WTC11 (cell line): ENCODE results near the gene SGO2. TPM values are rescaled to one million over a fixed set of nuclear protein-coding genes. Genes with fewer than 3 reads are reported as not detected.

Experiments used
- ATAC-seq: fragments of 200-7000 bp; cut with Tn5 transposase; 2 replicates; pipeline ENCODE4 v1.10.0; 2021; ENCODE audit warnings: mild to moderate bottlenecking, moderate library complexity
- CTCF ChIA-PET: fragments of 300-600 bp; sonication (Branson Sonifier 250); formaldehyde crosslinking; loops from one replicate; lab custom pipeline; 2021; ENCODE audit warnings: antibody characterized with exemption; lab: Charles Lee
- POLR2A ChIA-PET: fragments of 350-600 bp; sonication (Branson Sonifier 250); formaldehyde crosslinking; loops from one replicate; lab custom pipeline; 2021; ENCODE audit warnings: antibody characterized with exemption; lab: Charles Lee
- DNase-seq: peaks from one replicate; pipeline ENCODE4 v3.0.0; 2021; ENCODE audit warnings: low spot score
- H3K27ac Mint-ChIP-seq: 2 replicates; pipeline ENCODE4 v1.8.0; 2021; ENCODE audit warnings: mixed read lengths
- H3K27me3 Mint-ChIP-seq: 2 replicates; pipeline ENCODE4 v1.8.0; 2021; ENCODE audit warnings: low read depth, mild to moderate bottlenecking, moderate library complexity, mixed read lengths
- H3K36me3 Mint-ChIP-seq: 2 replicates; pipeline ENCODE4 v1.8.0; 2021; ENCODE audit warnings: mixed read lengths
- H3K4me1 Mint-ChIP-seq: 2 replicates; pipeline ENCODE4 v1.8.0; 2022; ENCODE audit warnings: mixed read lengths
- H3K4me3 Mint-ChIP-seq: 2 replicates; pipeline ENCODE4 v1.8.0; 2021; ENCODE audit warnings: mild to moderate bottlenecking, moderate library complexity, mixed read lengths
- H3K9me3 Mint-ChIP-seq: 2 replicates; pipeline ENCODE4 v1.8.0; 2021; ENCODE audit warnings: mixed read lengths
- AR ChIP-seq: fragments of 250-450 bp; sonication (Bioruptor Pico); IDR thresholded peaks from 2 replicates; pipeline ENCODE4 v1.9.0; 2021; ENCODE audit warnings: mild to moderate bottlenecking
- ATF3 ChIP-seq: sonication (generic); formaldehyde crosslinking; conservative IDR thresholded peaks from 2 replicates; pipeline ENCODE4 v1.8.1; 2022; ENCODE audit warnings: mild to moderate bottlenecking, missing genetic modification reagents
- ERG ChIP-seq: fragments of 250-450 bp; sonication (Bioruptor Pico); IDR thresholded peaks from 2 replicates; pipeline ENCODE4 v1.8.0; 2021; ENCODE audit warnings: mild to moderate bottlenecking
- HMGA2 ChIP-seq: fragments of 250-450 bp; sonication (Bioruptor Pico); IDR thresholded peaks from 2 replicates; pipeline ENCODE4 v1.4.0; 2021; ENCODE audit warnings: mild to moderate bottlenecking, moderate library complexity
- KAT7 ChIP-seq: sonication (generic); formaldehyde crosslinking; IDR thresholded peaks from 2 replicates; pipeline ENCODE4 v1.8.1; 2023; ENCODE audit warnings: missing genetic modification reagents, mild to moderate bottlenecking, borderline replicate concordance
- MAX ChIP-seq: sonication (generic); formaldehyde crosslinking; IDR thresholded peaks from 2 replicates; pipeline ENCODE4 v1.8.0; 2022; ENCODE audit warnings: mild to moderate bottlenecking, missing genetic modification reagents
- TCF7 ChIP-seq: sonication (generic); formaldehyde crosslinking; IDR thresholded peaks from 2 replicates; pipeline ENCODE4 v1.8.0; 2022; ENCODE audit warnings: mild to moderate bottlenecking, low read depth, missing genetic modification reagents, moderate library complexity
- TP53 ChIP-seq: sonication (generic); formaldehyde crosslinking; IDR thresholded peaks from 2 replicates; pipeline ENCODE4 v1.8.1; 2023; ENCODE audit warnings: mild to moderate bottlenecking, missing genetic modification reagents
- ZBTB43 ChIP-seq: sonication (generic); formaldehyde crosslinking; IDR thresholded peaks from 2 replicates; pipeline ENCODE4 v1.8.1; 2023; ENCODE audit warnings: mild to moderate bottlenecking, missing genetic modification reagents
- ZSCAN18 ChIP-seq: fragments of 250-450 bp; sonication (Bioruptor Pico); IDR thresholded peaks from 2 replicates; pipeline ENCODE4 v2.1.2; 2022; ENCODE audit warnings: mild to moderate bottlenecking, moderate library complexity
- total RNA-seq: library from RNA; stranded (reverse); gene quantifications from 3 replicates; pipeline ENCODE4 v1.2.3, GENCODE V29; 2021
- TF ChIP-seq, protein P1 (sequence below): sonication (generic); formaldehyde crosslinking; IDR thresholded peaks from 2 replicates; pipeline ENCODE4 v1.8.0; 2022; ENCODE audit warnings: mild to moderate bottlenecking, missing genetic modification reagents
- TF ChIP-seq, protein P2 (sequence below): sonication (generic); formaldehyde crosslinking; IDR thresholded peaks from 2 replicates; pipeline ENCODE4 v1.8.1; 2023; ENCODE audit warnings: mild to moderate bottlenecking, missing genetic modification reagents, borderline replicate concordance
- TF ChIP-seq, protein P3 (sequence below): sonication (generic); formaldehyde crosslinking; IDR thresholded peaks from 2 replicates; pipeline ENCODE4 v1.8.0; 2022; ENCODE audit warnings: missing genetic modification reagents
- TF ChIP-seq, protein P4 (sequence below): fragments of 250-450 bp; sonication (Bioruptor Pico); conservative IDR thresholded peaks from 2 replicates; pipeline ENCODE4 v1.9.0; 2021; ENCODE audit warnings: mild to moderate bottlenecking

SGO2 gene
- total RNA-seq, 1 experiment from 2014 or later: 34.1 TPM

DNA sequence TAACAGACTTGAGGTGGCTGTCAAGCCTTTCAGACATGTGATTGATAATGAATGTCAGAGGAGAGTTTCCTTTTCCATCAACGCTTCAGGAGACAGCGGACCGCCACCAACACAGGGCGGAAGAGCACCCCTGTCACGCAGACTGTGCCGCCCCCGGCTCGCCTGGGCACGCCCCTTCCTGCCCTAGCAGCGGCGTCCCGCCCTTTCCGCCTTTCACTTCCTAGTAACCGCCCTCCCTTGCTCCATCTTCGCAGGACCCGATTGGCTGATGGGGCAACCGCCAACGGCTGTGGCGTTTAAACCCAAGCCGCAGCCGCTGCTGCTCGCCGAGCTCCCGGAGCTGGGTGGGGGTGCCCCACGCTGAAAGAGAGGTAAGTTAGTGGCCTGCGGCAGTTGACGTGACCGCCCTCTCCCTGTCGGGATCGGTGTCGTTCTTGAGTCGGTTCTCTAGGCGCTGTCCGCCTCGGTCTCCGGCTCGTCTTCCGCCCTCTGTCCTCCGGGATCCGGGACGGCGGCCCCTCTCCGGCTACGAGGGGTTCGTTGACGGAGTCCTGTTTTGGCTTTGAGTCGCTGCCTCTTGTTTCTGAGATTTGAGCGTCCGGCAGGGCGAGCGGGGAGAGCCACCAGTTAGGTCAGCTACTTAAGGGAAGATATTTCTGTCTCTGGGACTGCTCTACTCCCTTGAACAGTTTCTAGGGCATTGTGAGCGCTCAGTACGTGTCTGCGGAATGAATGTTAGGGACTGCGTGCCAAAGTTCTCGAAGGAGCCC, at the start of gene SGO2 (continued):
- TF ChIP-seq, protein P1, sequence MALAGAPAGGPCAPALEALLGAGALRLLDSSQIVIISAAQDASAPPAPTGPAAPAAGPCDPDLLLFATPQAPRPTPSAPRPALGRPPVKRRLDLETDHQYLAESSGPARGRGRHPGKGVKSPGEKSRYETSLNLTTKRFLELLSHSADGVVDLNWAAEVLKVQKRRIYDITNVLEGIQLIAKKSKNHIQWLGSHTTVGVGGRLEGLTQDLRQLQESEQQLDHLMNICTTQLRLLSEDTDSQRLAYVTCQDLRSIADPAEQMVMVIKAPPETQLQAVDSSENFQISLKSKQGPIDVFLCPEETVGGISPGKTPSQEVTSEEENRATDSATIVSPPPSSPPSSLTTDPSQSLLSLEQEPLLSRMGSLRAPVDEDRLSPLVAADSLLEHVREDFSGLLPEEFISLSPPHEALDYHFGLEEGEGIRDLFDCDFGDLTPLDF: peak; percentile 67; the same call in 1 of the 2 replicates
- peak; percentile 34; the same call in 1 of the 2 replicates for TF ChIP-seq ZBTB43 (CRISPR knock-in tag)
- TF ChIP-seq, protein P2, sequence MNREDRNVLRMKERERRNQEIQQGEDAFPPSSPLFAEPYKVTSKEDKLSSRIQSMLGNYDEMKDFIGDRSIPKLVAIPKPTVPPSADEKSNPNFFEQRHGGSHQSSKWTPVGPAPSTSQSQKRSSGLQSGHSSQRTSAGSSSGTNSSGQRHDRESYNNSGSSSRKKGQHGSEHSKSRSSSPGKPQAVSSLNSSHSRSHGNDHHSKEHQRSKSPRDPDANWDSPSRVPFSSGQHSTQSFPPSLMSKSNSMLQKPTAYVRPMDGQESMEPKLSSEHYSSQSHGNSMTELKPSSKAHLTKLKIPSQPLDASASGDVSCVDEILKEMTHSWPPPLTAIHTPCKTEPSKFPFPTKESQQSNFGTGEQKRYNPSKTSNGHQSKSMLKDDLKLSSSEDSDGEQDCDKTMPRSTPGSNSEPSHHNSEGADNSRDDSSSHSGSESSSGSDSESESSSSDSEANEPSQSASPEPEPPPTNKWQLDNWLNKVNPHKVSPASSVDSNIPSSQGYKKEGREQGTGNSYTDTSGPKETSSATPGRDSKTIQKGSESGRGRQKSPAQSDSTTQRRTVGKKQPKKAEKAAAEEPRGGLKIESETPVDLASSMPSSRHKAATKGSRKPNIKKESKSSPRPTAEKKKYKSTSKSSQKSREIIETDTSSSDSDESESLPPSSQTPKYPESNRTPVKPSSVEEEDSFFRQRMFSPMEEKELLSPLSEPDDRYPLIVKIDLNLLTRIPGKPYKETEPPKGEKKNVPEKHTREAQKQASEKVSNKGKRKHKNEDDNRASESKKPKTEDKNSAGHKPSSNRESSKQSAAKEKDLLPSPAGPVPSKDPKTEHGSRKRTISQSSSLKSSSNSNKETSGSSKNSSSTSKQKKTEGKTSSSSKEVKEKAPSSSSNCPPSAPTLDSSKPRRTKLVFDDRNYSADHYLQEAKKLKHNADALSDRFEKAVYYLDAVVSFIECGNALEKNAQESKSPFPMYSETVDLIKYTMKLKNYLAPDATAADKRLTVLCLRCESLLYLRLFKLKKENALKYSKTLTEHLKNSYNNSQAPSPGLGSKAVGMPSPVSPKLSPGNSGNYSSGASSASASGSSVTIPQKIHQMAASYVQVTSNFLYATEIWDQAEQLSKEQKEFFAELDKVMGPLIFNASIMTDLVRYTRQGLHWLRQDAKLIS (CRISPR knock-in tag): no peak
- no peak for TF ChIP-seq AR (CRISPR knock-in tag)
- no peak for TF ChIP-seq ZSCAN18
- peak; percentile 83; the same call in 1 of the 2 replicates for TF ChIP-seq MAX (CRISPR knock-in tag)

DNA sequence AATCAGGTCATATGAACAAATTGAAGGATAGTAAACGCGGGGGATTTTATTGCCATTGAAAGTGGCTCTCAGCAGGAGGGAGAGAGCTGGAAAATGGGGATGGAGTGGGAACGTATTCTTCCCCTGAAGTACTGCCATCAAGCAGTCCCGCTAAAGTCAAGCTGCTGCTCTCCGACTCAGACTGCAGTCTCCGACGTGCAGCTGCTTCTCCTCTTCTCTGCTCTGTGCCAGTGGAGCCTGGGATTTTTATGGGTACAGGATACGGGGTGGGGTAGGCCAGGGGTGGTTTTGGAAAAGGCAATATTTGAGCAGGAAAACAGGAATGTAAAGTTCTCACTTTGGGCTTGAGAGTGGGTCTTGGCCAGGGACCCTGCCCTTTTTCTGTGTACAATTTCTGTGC, 49.2 kb upstream of the SGO2 start:
- H3K36me3 Mint-ChIP-seq: peaks cover 66% of the 10 kb centered on the region
- POLR2A ChIA-PET: no interaction called here
- H3K27ac Mint-ChIP-seq: no peak overlapping the region
- TF ChIP-seq, protein P3, sequence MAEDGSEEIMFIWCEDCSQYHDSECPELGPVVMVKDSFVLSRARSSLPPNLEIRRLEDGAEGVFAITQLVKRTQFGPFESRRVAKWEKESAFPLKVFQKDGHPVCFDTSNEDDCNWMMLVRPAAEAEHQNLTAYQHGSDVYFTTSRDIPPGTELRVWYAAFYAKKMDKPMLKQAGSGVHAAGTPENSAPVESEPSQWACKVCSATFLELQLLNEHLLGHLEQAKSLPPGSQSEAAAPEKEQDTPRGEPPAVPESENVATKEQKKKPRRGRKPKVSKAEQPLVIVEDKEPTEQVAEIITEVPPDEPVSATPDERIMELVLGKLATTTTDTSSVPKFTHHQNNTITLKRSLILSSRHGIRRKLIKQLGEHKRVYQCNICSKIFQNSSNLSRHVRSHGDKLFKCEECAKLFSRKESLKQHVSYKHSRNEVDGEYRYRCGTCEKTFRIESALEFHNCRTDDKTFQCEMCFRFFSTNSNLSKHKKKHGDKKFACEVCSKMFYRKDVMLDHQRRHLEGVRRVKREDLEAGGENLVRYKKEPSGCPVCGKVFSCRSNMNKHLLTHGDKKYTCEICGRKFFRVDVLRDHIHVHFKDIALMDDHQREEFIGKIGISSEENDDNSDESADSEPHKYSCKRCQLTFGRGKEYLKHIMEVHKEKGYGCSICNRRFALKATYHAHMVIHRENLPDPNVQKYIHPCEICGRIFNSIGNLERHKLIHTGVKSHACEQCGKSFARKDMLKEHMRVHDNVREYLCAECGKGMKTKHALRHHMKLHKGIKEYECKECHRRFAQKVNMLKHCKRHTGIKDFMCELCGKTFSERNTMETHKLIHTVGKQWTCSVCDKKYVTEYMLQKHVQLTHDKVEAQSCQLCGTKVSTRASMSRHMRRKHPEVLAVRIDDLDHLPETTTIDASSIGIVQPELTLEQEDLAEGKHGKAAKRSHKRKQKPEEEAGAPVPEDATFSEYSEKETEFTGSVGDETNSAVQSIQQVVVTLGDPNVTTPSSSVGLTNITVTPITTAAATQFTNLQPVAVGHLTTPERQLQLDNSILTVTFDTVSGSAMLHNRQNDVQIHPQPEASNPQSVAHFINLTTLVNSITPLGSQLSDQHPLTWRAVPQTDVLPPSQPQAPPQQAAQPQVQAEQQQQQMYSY (CRISPR knock-in tag): no peak
- no peak for TF ChIP-seq TP53
- no peak for TF ChIP-seq KAT7
- no peak for TF ChIP-seq ERG (CRISPR knock-in tag)
- no peak for TF ChIP-seq TCF7 (CRISPR knock-in tag)
- TF ChIP-seq HMGA2 (CRISPR knock-in tag): no peak
- TF ChIP-seq, protein P4, sequence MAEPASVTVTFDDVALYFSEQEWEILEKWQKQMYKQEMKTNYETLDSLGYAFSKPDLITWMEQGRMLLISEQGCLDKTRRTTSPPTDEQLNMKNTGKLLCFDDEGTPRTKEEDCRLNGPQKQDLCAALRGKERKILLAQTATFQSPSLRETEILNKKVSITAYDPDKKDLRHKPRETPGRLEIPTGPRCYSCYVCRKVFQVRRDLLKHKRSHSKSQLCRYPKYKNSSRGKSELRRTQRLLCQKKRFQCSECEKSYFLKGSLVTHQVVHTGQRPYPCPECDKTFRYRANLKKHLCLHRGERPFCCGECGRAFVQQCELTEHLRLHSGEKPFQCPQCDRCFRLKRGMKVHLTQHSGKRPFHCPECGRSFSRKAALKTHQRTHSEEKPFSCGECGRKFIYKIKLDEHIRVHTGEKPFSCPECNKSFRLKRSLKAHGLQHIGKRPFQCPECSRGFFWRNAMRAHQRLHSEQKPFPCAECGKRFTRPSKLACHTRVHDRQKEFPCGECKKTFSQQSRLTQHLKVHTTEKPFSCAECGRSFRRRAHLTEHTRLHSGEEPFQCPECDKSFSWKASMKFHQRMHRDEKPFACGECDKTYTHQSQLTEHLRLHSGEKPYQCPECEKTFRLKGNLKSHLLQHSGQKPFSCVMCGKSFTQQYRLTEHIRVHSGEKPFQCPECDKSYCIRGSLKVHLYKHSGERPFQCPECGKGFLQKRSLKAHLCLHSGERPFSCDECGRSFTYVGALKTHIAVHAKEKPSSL (CRISPR knock-in tag): no peak
- TF ChIP-seq ATF3: no peak

More for the DNA sequence above, 49.2 kb upstream of the SGO2 start:
- H3K9me3 Mint-ChIP-seq: no peaks in the 10 kb centered on the region
- peaks cover 50% of the 10 kb centered on the region for H3K4me1 Mint-ChIP-seq
- DNase-seq: no peak
- H3K27me3 Mint-ChIP-seq: no peaks in the 10 kb centered on the region
- CTCF ChIA-PET: interaction anchor here (0.9 to 1.7 kb wide), 6 partner anchors 102 to 503 kb away, joined by 3 to 4 read pairs (median 3); no protein-coding TSS in a partner anchor
- ATAC-seq: no peak
- H3K4me3 Mint-ChIP-seq: no peak overlapping the region
